GM12878 (cell line): ENCODE results near the gene NAV1. TPM values are rescaled to one million over a fixed set of nuclear protein-coding genes. Genes with fewer than 3 reads are reported as not detected.

Experiments used
- ATAC-seq: fragments of 200-7000 bp; cut with Tn5 transposase; 3 replicates; pipeline ENCODE4 v1.9.1; 2020; ENCODE audit warnings: mild to moderate bottlenecking, moderate library complexity
- BruUV-seq: library from RNA; stranded (reverse); fragments of 400-500 nt; replicated peaks from 2 replicates; lab custom pipeline; 2021; lab: Mats Ljungman, UMichigan
- CTCF ChIA-PET: fragments of 300-600 bp; sonication (Branson Sonifier 250); formaldehyde crosslinking; extraction: SDS; loops from one replicate; lab custom pipeline; 2021; ENCODE audit warnings: inconsistent platforms; lab: Yijun Ruan, JAX
- POLR2A ChIA-PET: fragments of 350-600 bp; formaldehyde crosslinking; extraction: SDS; loops from one replicate; lab custom pipeline; 2021; ENCODE audit warnings: inconsistent platforms; lab: Charles Lee
- RAD21 ChIA-PET: fragments of 300-600 bp; sonication (Branson Sonifier 250); formaldehyde crosslinking; loops from one replicate; lab custom pipeline; 2023; ENCODE audit warnings: antibody characterized with exemption; ENCODE audit not compliant: unreplicated experiment; lab: Charles Lee
- SMC1A ChIA-PET: fragments of 300-600 bp; sonication (Branson Sonifier 250); formaldehyde crosslinking; loops from one replicate; lab custom pipeline; 2023; ENCODE audit not compliant: unreplicated experiment, uncharacterized antibody; lab: Charles Lee
- DNase-seq: peaks from one replicate; pipeline ENCODE4 v3.0.0-alpha.2; 2011; ENCODE audit warnings: low read depth, low spot score
- FAIRE-seq: peaks from 3 replicates; lab custom pipeline; 2011; peaks lifted over from hg19 to GRCh38; lab: Jason Lieb, UNC
- H2AFZ ChIP-seq: 2 replicates; pipeline ENCODE4 v1.6.0; 2011; ENCODE audit warnings: low read depth, low read length, control low read depth; ENCODE audit not compliant: control insufficient read depth
- H3K27ac ChIP-seq: 2 replicates; pipeline ENCODE4 v1.5.1; 2011; ENCODE audit warnings: control low read depth; ENCODE audit not compliant: control insufficient read depth, insufficient read depth
- H3K27me3 ChIP-seq, 2 experiments: replicated peaks in 1 of 2; 2 replicates each; pipeline versions ENCODE4 v1.6.0 to v1.6.1; 2011; ENCODE audit warnings: low read length in 1 of 2; ENCODE audit not compliant: control insufficient read depth in 2 of 2, insufficient read depth in 2 of 2
- H3K36me3 ChIP-seq, 2 experiments: 2 replicates each; pipeline ENCODE4 v1.5.1; 2011; ENCODE audit warnings: low read length in 1 of 2; ENCODE audit not compliant: control insufficient read depth in 2 of 2, insufficient read depth in 2 of 2
- H3K4me1 ChIP-seq: 2 replicates; pipeline ENCODE4 v1.6.1; 2011; ENCODE audit warnings: mild to moderate bottlenecking, low read length, moderate library complexity, mixed read lengths; ENCODE audit not compliant: control insufficient read depth, insufficient read depth
- H3K4me2 ChIP-seq: 2 replicates; pipeline ENCODE4 v1.6.0; 2011; ENCODE audit warnings: control low read depth; ENCODE audit not compliant: control insufficient read depth, insufficient read depth
- H3K4me3 ChIP-seq: fragments of 200-600 bp; sonication (generic); 2 replicates; pipeline ENCODE4 v1.5.1; 2016
- H3K79me2 ChIP-seq: 2 replicates; pipeline ENCODE4 v1.6.0; 2011; ENCODE audit warnings: low read length; ENCODE audit not compliant: control insufficient read depth, insufficient read depth
- H3K9ac ChIP-seq: 2 replicates; pipeline ENCODE4 v1.8.0; 2011; ENCODE audit warnings: low read length, control low read depth, mixed read lengths; ENCODE audit not compliant: control insufficient read depth, insufficient read depth
- H3K9me3 ChIP-seq: replicated peaks from 3 replicates; pipeline ENCODE4 v1.5.1; 2011; ENCODE audit warnings: mild to moderate bottlenecking, low read length; ENCODE audit not compliant: control insufficient read depth, insufficient read depth
- H4K20me1 ChIP-seq: 2 replicates; pipeline ENCODE4 v1.6.0; 2011; ENCODE audit not compliant: control insufficient read depth, insufficient read depth
- BRCA1 ChIP-seq: IDR thresholded peaks from 2 replicates; pipeline ENCODE4 v1.6.1; 2011; ENCODE audit warnings: low read depth, low read length, improper control_type of control experiment
- EP300 ChIP-seq, 2 experiments: fragments of 150-350 bp in 1 of 2; IDR thresholded peaks; 2 replicates each; pipeline ENCODE4 v1.6.1; 2011 to 2012; ENCODE audit warnings: low read depth in 2 of 2, low read length in 2 of 2, borderline replicate concordance in 1 of 2, improper control_type of control experiment in 1 of 2, inconsistent platforms in 1 of 2; ENCODE audit not compliant: control insufficient read depth in 1 of 2
- FOXM1 ChIP-seq: IDR thresholded peaks from 2 replicates; pipeline ENCODE4 v1.6.1; 2012; ENCODE audit warnings: low read depth, mild to moderate bottlenecking, inconsistent platforms, low read length, moderate library complexity
- GATAD2B ChIP-seq: fragments of 450-650 bp; conservative IDR thresholded peaks from 2 replicates; pipeline ENCODE4 v1.6.1; 2017; ENCODE audit warnings: low read depth, mild to moderate bottlenecking, moderate library complexity
- MAX ChIP-seq: IDR thresholded peaks from 2 replicates; pipeline ENCODE4 v1.6.1; 2012; ENCODE audit warnings: low read depth, low read length, improper control_type of control experiment
- NKRF ChIP-seq: fragments of 450-650 bp; conservative IDR thresholded peaks from 2 replicates; pipeline ENCODE4 v1.6.1; 2017; ENCODE audit warnings: mild to moderate bottlenecking, moderate library complexity
- RFX5 ChIP-seq: IDR thresholded peaks from 2 replicates; pipeline ENCODE4 v1.6.1; 2011; ENCODE audit warnings: low read depth, low read length, improper control_type of control experiment
- SMARCA5 ChIP-seq: fragments of 450-650 bp; IDR thresholded peaks from 2 replicates; pipeline ENCODE4 v1.6.1; 2017; ENCODE audit warnings: mild to moderate bottlenecking
- SRF ChIP-seq, 2 experiments: IDR thresholded peaks; 2 replicates each; pipeline ENCODE4 v1.6.1; 2011; ENCODE audit warnings: low read depth in 2 of 2, low read length in 2 of 2, mild to moderate bottlenecking in 1 of 2, moderate library complexity in 1 of 2
- TAF1 ChIP-seq: IDR thresholded peaks from 2 replicates; pipeline ENCODE4 v1.6.1; 2011; ENCODE audit warnings: mild to moderate bottlenecking, low read depth, low read length, borderline replicate concordance
- WRNIP1 ChIP-seq: IDR thresholded peaks from 2 replicates; pipeline ENCODE4 v1.6.1; 2011; ENCODE audit warnings: low read depth, low read length, improper control_type of control experiment, borderline replicate concordance
- YY1 ChIP-seq: IDR thresholded peaks from 2 replicates; pipeline ENCODE4 v1.6.1; 2011; ENCODE audit warnings: low read depth, mild to moderate bottlenecking, low read length
- ZBTB4 ChIP-seq: fragments of 450-650 bp; formaldehyde crosslinking; IDR thresholded peaks from 2 replicates; pipeline ENCODE4 v1.4.0; 2022; ENCODE audit warnings: mild to moderate bottlenecking, moderate library complexity
- WGBS: methylation state at CpG from one replicate; pipeline ENCODE4 v1.1.6; 2016; ENCODE audit warnings: low lambda C conversion rate; ENCODE audit not compliant: insufficient replicate concordance, insufficient coverage; ENCODE audit errors: missing lambda C conversion rate; 5-methylcytosine and 5-hydroxymethylcytosine counted together
- in situ Hi-C: fragments of 300-500 bp; cut with MboI; formaldehyde crosslinking; loops from 9 replicates; pipeline ENCODE4 v1.14.3; 2018; ENCODE audit warnings: mixed read lengths
- intact Hi-C: fragments of 100-400 bp; cut with micrococcal nuclease; formaldehyde crosslinking; loops from one replicate; pipeline ENCODE4 v1.14.2; 2022; ENCODE audit not compliant: unreplicated experiment
- polyA plus RNA-seq, 11 experiments: library from polyadenylated mRNA; depleted of rRNA in 4 of 11; unstranded in 6 of 11; stranded (reverse) in 5 of 11; fragments of >200 nt; fragmentation: Nextera tagmentation in 4 of 11; fragmentation: Illumina TruSeq in 1 of 11; extraction: Ambion mirVana in 4 of 11; extraction: Trizol in 1 of 11; gene quantifications; 1 replicate in 1 of 11; 2 replicates in 10 of 11; pipeline versions ENCODE4 v1.2.1 to v1.2.3, GENCODE V29; 2011 to 2016; ENCODE audit warnings: inconsistent platforms in 2 of 11, missing spikeins in 2 of 11, low read depth in 1 of 11
- total RNA-seq, 4 experiments: library from RNA; depleted of rRNA in 3 of 4; stranded (reverse); fragments of >200 nt in 3 of 4; fragmentation: Illumina TruSeq in 1 of 4; extraction: Trizol in 1 of 4; gene quantifications; 2 replicates each; pipeline versions ENCODE4 v1.2.1 to v1.2.3, GENCODE V29; 2013 to 2021

The NAV1 gene
- total and polyA plus RNA-seq, 10 of the 15 experiments (the other 5 are each of a cell fraction or from before 2014, with no cell fraction given), result 0.04 to 1.3 (median 0.36) TPM

GRCh38 chr1:201575912-201576311 is 37.0 kb downstream of the NAV1 start:
- no TSS peak for BruUV-seq
- no peaks in the 10 kb centered on the region; a peak in 2 of 4 replicates for H3K27me3 ChIP-seq
- H3K9me3 ChIP-seq, result no peaks in the 10 kb centered on the region
- in situ Hi-C loops, result no loop called here
- no peak overlapping the region for H3K9ac ChIP-seq
- ChIA-PET SMC1A (no interaction called here), RAD21 (no interaction called here), CTCF (no interaction called here), POLR2A (no interaction called here)
- H2AFZ ChIP-seq, result no peak overlapping the region
- no peak overlapping the region for H3K4me3 ChIP-seq
- FAIRE-seq, result no peak
- no peaks in the 10 kb centered on the region for H3K4me1 ChIP-seq
- H3K36me3 ChIP-seq, result no peaks in the 10 kb centered on the region
- H4K20me1 ChIP-seq, result no peaks in the 10 kb centered on the region
- intact Hi-C loops, result no loop called here
- no peak overlapping the region for H3K27ac ChIP-seq
- no peaks in the 10 kb centered on the region for H3K79me2 ChIP-seq
- DNase-seq, result no peak
- TF ChIP-seq FOXM1 (no peak), MAX (no peak), BRCA1 (no peak), ZBTB4 (CRISPR knock-in tag) (no peak)
- no peak for ATAC-seq
- WGBS, result 48% methylated on average over 3 of the region's 3 CpGs
- H3K4me2 ChIP-seq, result no peak overlapping the region

- ChIA-PET CTCF (interaction anchor here (0.6 kb wide), 1 partner anchor 132 kb away, joined by 3 read pairs; no protein-coding TSS in a partner anchor), RAD21 (no interaction called here), SMC1A (no interaction called here), POLR2A (no interaction called here)
- no TSS peak for BruUV-seq
- no peak overlapping the region for H3K4me2 ChIP-seq
- no peak overlapping the region for H3K9ac ChIP-seq
- no peak overlapping the region for H3K27ac ChIP-seq
- no peaks in the 10 kb centered on the region for H4K20me1 ChIP-seq
- intact Hi-C loops, result no loop called here
- H3K27me3 ChIP-seq, result no peaks in the 10 kb centered on the region; a peak in 2 of 4 replicates
- FAIRE-seq (no peak), ATAC-seq (no peak), DNase-seq (no peak)
- H3K9me3 ChIP-seq, result no peaks in the 10 kb centered on the region
- no peak overlapping the region for H3K4me3 ChIP-seq
- H3K79me2 ChIP-seq, result no peaks in the 10 kb centered on the region
- H3K4me1 ChIP-seq, result no peaks in the 10 kb centered on the region
- H2AFZ ChIP-seq, result no peak overlapping the region
- in situ Hi-C loops, result no loop called here
- H3K36me3 ChIP-seq, result no peaks in the 10 kb centered on the region
- no peak for TF ChIP-seq WRNIP1
- no peak for TF ChIP-seq TAF1
- TF ChIP-seq EP300 (IDR thresholded peaks at IDR 0.05; ENCODE audit: borderline replicate concordance in 1 of 2, control insufficient read depth in 1 of 2, low read depth in 2 of 2, low read length in 2 of 2), result no peak
- TF ChIP-seq YY1, result no peak
- TF ChIP-seq SRF (IDR thresholded peaks at IDR 0.05; ENCODE audit: low read depth in 2 of 2, low read length in 2 of 2), result no peak
- no peak for TF ChIP-seq RFX5
- no peak for TF ChIP-seq NKRF
- no peak for TF ChIP-seq GATAD2B
- TF ChIP-seq SMARCA5, result no peak
These were observed 38.0 kb downstream of the NAV1 start for GRCh38 chr1:201576914-201577313.
